IMR-90 (cell line): ENCODE results near the gene SLC25A3. TPM values are rescaled to one million over a fixed set of nuclear protein-coding genes. Genes with fewer than 3 reads are reported as not detected.
"Not testable (repeated sequence)": the region's sequence is repeated elsewhere in the genome, so short reads cannot be mapped to it uniquely, and the experiment has no call there.

ENCODE experiments used
- ATAC-seq: fragments of 200-7000 bp; cut with Tn5 transposase; 2 replicates; pipeline ENCODE4 v1.9.1; 2020; ENCODE audit warnings: low read depth, mild to moderate bottlenecking, moderate library complexity
- BruUV-seq: library from RNA; stranded (reverse); fragments of 400-500 nt; replicated peaks from 2 replicates; lab custom pipeline; 2021; lab: Mats Ljungman, UMichigan
- CTCF ChIA-PET: fragments of 300-600 bp; formaldehyde crosslinking; extraction: SDS; loops from one replicate; lab custom pipeline; 2021; ENCODE audit warnings: antibody characterized with exemption; lab: Yijun Ruan, JAX
- POLR2A ChIA-PET: fragments of 300-600 bp; sonication (Branson Sonifier 250); formaldehyde crosslinking; loops from one replicate; lab custom pipeline; 2022; ENCODE audit warnings: antibody characterized with exemption; ENCODE audit not compliant: unreplicated experiment; lab: Charles Lee
- DNase-seq: peaks from one replicate; pipeline ENCODE4 v3.0.0; 2013
- H2AFZ ChIP-seq: replicated peaks from 2 replicates; pipeline ENCODE3; 2013; ENCODE audit warnings: low read length, mild to moderate bottlenecking; ENCODE audit not compliant: poor library complexity
- H2AK5ac ChIP-seq: 2 replicates; pipeline ENCODE4 v1.6.1; 2013; ENCODE audit warnings: low read depth, low read length, inconsistent platforms
- H2AK9ac ChIP-seq: replicated peaks from 2 replicates; pipeline ENCODE3; 2013; ENCODE audit warnings: mild to moderate bottlenecking, low read depth, low read length, moderate library complexity; ENCODE audit not compliant: poor library complexity
- H2BK120ac ChIP-seq: 2 replicates; pipeline ENCODE4 v1.6.1; 2013; ENCODE audit warnings: low read depth, low read length, inconsistent platforms
- H2BK15ac ChIP-seq: 3 replicates; pipeline ENCODE4 v1.6.1; 2013; ENCODE audit warnings: low read depth, low read length, inconsistent platforms
- H2BK20ac ChIP-seq: 2 replicates; pipeline ENCODE4 v1.6.1; 2013; ENCODE audit warnings: low read depth, mild to moderate bottlenecking, inconsistent platforms, low read length, moderate library complexity
- H2BK5ac ChIP-seq: 2 replicates; pipeline ENCODE4 v1.6.1; 2013; ENCODE audit warnings: mild to moderate bottlenecking, low read depth, low read length, inconsistent platforms; ENCODE audit not compliant: poor library complexity, severe bottlenecking
- H3K14ac ChIP-seq: replicated peaks from 2 replicates; pipeline ENCODE4 v1.6.1; 2013; ENCODE audit warnings: low read depth, low read length, inconsistent platforms
- H3K18ac ChIP-seq: 2 replicates; pipeline ENCODE4 v1.6.1; 2013; ENCODE audit warnings: low read depth, low read length, control low read depth
- H3K23ac ChIP-seq: 2 replicates; pipeline ENCODE4 v1.6.1; 2013; ENCODE audit warnings: low read depth, low read length, inconsistent platforms
- H3K27ac ChIP-seq: 2 replicates; pipeline ENCODE4 v1.5.1; 2013; ENCODE audit warnings: mild to moderate bottlenecking, control low read depth, low read length; ENCODE audit not compliant: insufficient read depth
- H3K27me3 ChIP-seq: 2 replicates; pipeline ENCODE4 v1.6.1; 2013; ENCODE audit warnings: low read length; ENCODE audit not compliant: control insufficient read depth, insufficient read depth
- H3K36me3 ChIP-seq: 2 replicates; pipeline ENCODE4 v1.6.1; 2013; ENCODE audit warnings: low read length, mixed read lengths; ENCODE audit not compliant: control insufficient read depth, insufficient read depth
- H3K4ac ChIP-seq: 2 replicates; pipeline ENCODE4 v1.6.1; 2013; ENCODE audit warnings: low read depth, low read length, inconsistent platforms
- H3K4me1 ChIP-seq: 2 replicates; pipeline ENCODE4 v1.6.1; 2013; ENCODE audit warnings: low read length, mixed read lengths; ENCODE audit not compliant: control insufficient read depth, insufficient read depth
- H3K4me2 ChIP-seq: 2 replicates; pipeline ENCODE4 v1.6.1; 2013; ENCODE audit warnings: low read depth, mild to moderate bottlenecking, control low read depth, low read length, moderate library complexity
- H3K4me3 ChIP-seq: 2 replicates; pipeline ENCODE4 v1.5.1; 2013; ENCODE audit warnings: low read depth, mild to moderate bottlenecking, control low read depth, low read length, moderate library complexity; ENCODE audit not compliant: insufficient read depth
- H3K56ac ChIP-seq: 2 replicates; pipeline ENCODE4 v1.6.1; 2013; ENCODE audit warnings: low read length, inconsistent platforms; ENCODE audit not compliant: insufficient read depth; ENCODE audit errors: extremely low read depth
- H3K79me1 ChIP-seq, 2 experiments: 2 replicates each; pipeline ENCODE4 v1.6.1; 2013; ENCODE audit warnings: low read length in 2 of 2, inconsistent platforms in 1 of 2, low read depth in 1 of 2
- H3K9ac ChIP-seq: 2 replicates; pipeline ENCODE4 v1.6.1; 2013; ENCODE audit warnings: low read depth, low read length, control low read depth
- H3K9me1 ChIP-seq: 2 replicates; pipeline ENCODE4 v1.6.1; 2013; ENCODE audit warnings: low read length, inconsistent platforms; ENCODE audit not compliant: insufficient read depth
- H3K9me3 ChIP-seq: 2 replicates; pipeline ENCODE4 v1.6.1; 2013; ENCODE audit warnings: low read length; ENCODE audit not compliant: control insufficient read depth, insufficient read depth
- H4K20me1 ChIP-seq: 2 replicates; pipeline ENCODE4 v1.6.1; 2013; ENCODE audit warnings: low read length, inconsistent platforms; ENCODE audit not compliant: insufficient read depth
- H4K5ac ChIP-seq: 2 replicates; pipeline ENCODE4 v1.6.1; 2013; ENCODE audit warnings: mild to moderate bottlenecking, low read depth, low read length, control low read depth
- H4K8ac ChIP-seq, 2 experiments: 2 replicates each; pipeline ENCODE4 v1.6.1; 2013; ENCODE audit warnings: low read depth in 2 of 2, low read length in 2 of 2, control low read depth in 1 of 2, inconsistent platforms in 1 of 2
- H4K91ac ChIP-seq: 2 replicates; pipeline ENCODE4 v1.6.1; 2013; ENCODE audit warnings: low read depth, low read length, inconsistent platforms; ENCODE audit not compliant: insufficient read depth
- WGBS, 2 experiments: methylation state at CpG; one replicate each; pipeline versions ENCODE4 v1.1.5 to v1.1.7; 2013; ENCODE audit warnings: missing lambda C conversion rate in 2 of 2; ENCODE audit not compliant: insufficient read length in 1 of 2; ENCODE audit errors: extremely low coverage in 2 of 2; 5-methylcytosine and 5-hydroxymethylcytosine counted together
- dilution Hi-C: fragments of 300-500 bp; cut with HindIII; formaldehyde crosslinking; loops from one replicate; pipeline ENCODE4 v1.14.3; 2018; ENCODE audit warnings: low sequenced_read_pairs; ENCODE audit not compliant: unreplicated experiment
- in situ Hi-C: fragments of 300-500 bp; cut with MboI; formaldehyde crosslinking; loops from 3 replicates; pipeline ENCODE4 v1.14.3; 2019; ENCODE audit warnings: low sequenced_read_pairs, inconsistent platforms, mixed read lengths
- intact Hi-C: fragments of 100-400 bp; cut with micrococcal nuclease; formaldehyde crosslinking; loops from 2 replicates; pipeline ENCODE4 v1.10.0; 2022
- polyA plus RNA-seq, 3 experiments: library from polyadenylated mRNA; depleted of rRNA; stranded (reverse); fragments of >200 nt; gene quantifications; 2 replicates each; pipeline ENCODE4 v1.2.3, GENCODE V29; 2012; ENCODE audit warnings: low replicate concordance in 1 of 3
- total RNA-seq: library from RNA; depleted of rRNA; stranded (reverse); fragments of >200 nt; gene quantifications from 2 replicates; pipeline ENCODE4 v1.2.3, GENCODE V29; 2012

The SLC25A3 gene
- total and polyA plus RNA-seq, 2 of the 4 experiments (the other 2 are of a cell fraction), result 657 to 861 TPM

DNA sequence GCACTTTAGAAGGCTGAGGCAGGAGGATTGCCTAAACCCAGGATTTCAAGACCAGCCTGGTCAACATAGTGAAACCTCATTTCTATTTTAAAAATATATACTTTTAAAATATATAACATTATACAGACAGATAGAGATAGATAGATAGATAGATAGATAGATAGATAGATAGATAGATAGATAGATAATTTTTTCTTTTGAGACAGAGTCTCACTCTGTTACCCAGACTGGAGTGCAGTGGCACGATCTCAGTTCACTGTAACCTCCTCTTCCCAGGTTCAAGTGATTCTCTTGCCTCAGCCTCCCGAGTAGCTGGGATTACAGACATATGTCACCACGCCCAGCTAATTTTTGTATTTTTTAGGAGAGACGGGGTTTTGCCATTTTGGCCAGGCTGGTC is 35.4 kb upstream of the SLC25A3 start:
- CTCF ChIA-PET, result interaction anchor here (2.0 kb wide), 1 partner anchor 9 kb away, joined by 4 read pairs; no protein-coding TSS in a partner anchor
- H2BK120ac ChIP-seq, H3K23ac ChIP-seq, H4K5ac ChIP-seq, H3K27ac ChIP-seq, H3K9ac ChIP-seq, H3K36me3 ChIP-seq, H3K9me3 ChIP-seq, H4K8ac ChIP-seq, H2BK5ac ChIP-seq, H3K79me1 ChIP-seq, H2BK15ac ChIP-seq, dilution Hi-C loops, H2BK20ac ChIP-seq, H2AK5ac ChIP-seq, H4K20me1 ChIP-seq, H3K14ac ChIP-seq, BruUV-seq, H2AK9ac ChIP-seq, H3K9me1 ChIP-seq, ATAC-seq, DNase-seq, POLR2A ChIA-PET, H3K4me3 ChIP-seq, H4K91ac ChIP-seq, H3K18ac ChIP-seq, H3K27me3 ChIP-seq, H3K4me1 ChIP-seq, H3K4ac ChIP-seq, H3K56ac ChIP-seq, H2AFZ ChIP-seq, H3K4me2 ChIP-seq: not testable (repeated sequence)
- WGBS, 2 experiments, result 80% methylated on average over 1 of the region's 4 CpGs; no CpG with 5 or more reads in 1 of the 2 experiments
- intact Hi-C loops, result loop anchor here (5.0 kb wide), 1 partner anchor 1041 kb away; no protein-coding TSS in a partner anchor
- in situ Hi-C loops, result loop anchor here (25.0 kb wide), 1 partner anchor 429 kb away; no protein-coding TSS in a partner anchor
